GM23338 (cell line): ENCODE measurements around the gene NSMCE1.

Experiments
- CTCF ChIP-seq, 2 experiments: fragments of 200-600 bp in 1 of 2; sonication (generic) in 1 of 2; conservative IDR thresholded peaks; 2 replicates each; pipeline versions ENCODE4 v1.5.1 to v1.6.1; 2016 to 2017; ENCODE audit warnings: antibody characterized with exemption in 2 of 2, low read depth in 2 of 2, mild to moderate bottlenecking in 2 of 2, moderate library complexity in 1 of 2
- ETS1 ChIP-seq: IDR thresholded peaks from 2 replicates; pipeline ENCODE4 v1.6.1; 2016; ENCODE audit warnings: antibody characterized with exemption
- EZH2 ChIP-seq: fragments of 200-600 bp; sonication (generic); IDR thresholded peaks from one replicate; pipeline ENCODE4 v1.8.0; 2017; ENCODE audit warnings: antibody characterized with exemption, mild to moderate bottlenecking, low read depth; ENCODE audit not compliant: unreplicated experiment
- EZH2phosphoT487 ChIP-seq: fragments of 200-600 bp; sonication (generic); IDR thresholded peaks from one replicate; pipeline ENCODE4 v1.8.1; 2018; ENCODE audit warnings: antibody characterized with exemption; ENCODE audit not compliant: unreplicated experiment
- JUNB ChIP-seq: IDR thresholded peaks from one replicate; pipeline ENCODE4 v1.6.1; 2016; ENCODE audit warnings: antibody characterized with exemption; ENCODE audit not compliant: unreplicated experiment
- POLR2AphosphoS5 ChIP-seq: IDR thresholded peaks from 2 replicates; pipeline ENCODE4 v1.6.1; 2016; ENCODE audit warnings: antibody characterized with exemption, low read depth
- REST ChIP-seq: IDR thresholded peaks from one replicate; pipeline ENCODE4 v1.6.1; 2018; ENCODE audit warnings: antibody characterized with exemption; ENCODE audit not compliant: unreplicated experiment
- STAT1 ChIP-seq: IDR thresholded peaks from one replicate; pipeline ENCODE4 v1.6.1; 2016; ENCODE audit warnings: antibody characterized with exemption; ENCODE audit not compliant: unreplicated experiment
- ZNF114 ChIP-seq: fragments of 250-450 bp; sonication (Bioruptor Pico); IDR thresholded peaks from 2 replicates; pipeline ENCODE4 v1.5.0; 2020; ENCODE audit warnings: mild to moderate bottlenecking, moderate library complexity
- ZNF331 ChIP-seq: fragments of 250-450 bp; sonication (Bioruptor Pico); IDR thresholded peaks from 2 replicates; pipeline ENCODE4 v1.5.0; 2020; ENCODE audit warnings: low read depth, mild to moderate bottlenecking, moderate library complexity
- ZNF462 ChIP-seq: fragments of 250-450 bp; sonication (Bioruptor Pico); IDR thresholded peaks from 2 replicates; pipeline ENCODE4 v1.5.0; 2020; ENCODE audit warnings: mild to moderate bottlenecking, moderate library complexity

GRCh38 chr16:27258241-27258734, 10.3 kb downstream of the NSMCE1 start:
- TF ChIP-seq CTCF (conservative IDR thresholded peaks at IDR 0.05; ENCODE audit: low read depth in 2 of 2) = no peak
- TF ChIP-seq REST = no peak
- TF ChIP-seq EZH2phosphoT487 = no peak
- TF ChIP-seq POLR2AphosphoS5 = no peak
- no peak for TF ChIP-seq EZH2
- no peak for TF ChIP-seq ZNF462 (CRISPR knock-in tag)
- no peak for TF ChIP-seq JUNB
- TF ChIP-seq ZNF331 (CRISPR knock-in tag) = no peak
- TF ChIP-seq ZNF114 (CRISPR knock-in tag) = no peak
- TF ChIP-seq STAT1 = no peak
- no peak for TF ChIP-seq ETS1
